ENCODE data around the gene YIF1A. TPM values are rescaled to one million over a fixed set of nuclear protein-coding genes. Genes with fewer than 3 reads are reported as not detected.

Gene YIF1A
- polyA plus RNA-seq, 1 donor (not counting 4 experiments of a cell fraction or from before 2014, with no cell fraction given), result 80.3 TPM

DNA sequence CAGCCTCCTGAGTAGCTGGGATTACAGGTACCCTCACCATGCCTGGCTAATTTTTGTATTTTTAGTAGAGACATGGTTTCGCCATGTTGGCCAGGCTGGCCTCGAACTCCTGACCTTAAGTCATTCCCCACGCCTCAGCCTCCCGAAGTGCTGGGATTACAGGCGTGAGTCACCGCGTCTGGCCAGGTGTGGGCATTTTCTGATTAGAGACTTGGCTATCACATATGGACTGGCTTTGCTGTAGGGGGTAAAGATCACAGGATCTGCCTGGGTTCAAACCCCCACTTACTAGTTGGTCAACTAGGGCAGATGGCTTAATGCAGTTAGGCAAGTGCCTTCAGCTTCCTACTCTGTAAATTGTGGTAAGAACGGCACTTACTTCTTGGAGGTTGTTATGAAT is 21.4 kb upstream of the YIF1A start:
- dilution Hi-C loops (cut with MboI; ENCODE audit: extremely low pct_ligation_motif_present, low sequenced_read_pairs), result no loop called here
- no peaks in the 10 kb centered on the region for H3K9me3 ChIP-seq (ENCODE audit: control insufficient read depth, low read depth, low read length)
- no peak for DNase-seq (ENCODE audit: low read depth, low spot score)
- no peaks in the 10 kb centered on the region for H4K20me1 ChIP-seq (ENCODE audit: control insufficient read depth, extremely low read depth, insufficient read depth, low read length)
- peaks cover 2% of the 10 kb centered on the region for H3K4me1 ChIP-seq (ENCODE audit: control insufficient read depth, extremely low read depth, insufficient read depth, low read length)
- no peaks in the 10 kb centered on the region for H3K9me1 ChIP-seq (ENCODE audit: control insufficient read depth, extremely low read depth, insufficient read depth, low read length)
- no peak for FAIRE-seq
- H3K4me3 ChIP-seq (ENCODE audit: control insufficient read depth in 2 of 3, extremely low read depth in 1 of 3, insufficient read depth in 2 of 3, low read depth in 1 of 3, low read length in 3 of 3), result no peak overlapping the region
- H2AFZ ChIP-seq (ENCODE audit: control insufficient read depth, low read length), result no peak overlapping the region
- H3K27me3 ChIP-seq (ENCODE audit: control insufficient read depth, extremely low read depth, insufficient read depth, low read length), result peaks cover 4% of the 10 kb centered on the region
- no peak overlapping the region for H3K27ac ChIP-seq (ENCODE audit: control insufficient read depth, insufficient read depth, low read length)
- no peak overlapping the region for H3K9ac ChIP-seq (ENCODE audit: control insufficient read depth, extremely low read depth, insufficient read depth, low read length)
- H3K79me2 ChIP-seq (ENCODE audit: control insufficient read depth, insufficient read depth, low read length), result no peaks in the 10 kb centered on the region
- no peak for TF ChIP-seq EZH2 (IDR thresholded peaks at IDR 0.05; ENCODE audit: low read length)
- TF ChIP-seq, protein P1, sequence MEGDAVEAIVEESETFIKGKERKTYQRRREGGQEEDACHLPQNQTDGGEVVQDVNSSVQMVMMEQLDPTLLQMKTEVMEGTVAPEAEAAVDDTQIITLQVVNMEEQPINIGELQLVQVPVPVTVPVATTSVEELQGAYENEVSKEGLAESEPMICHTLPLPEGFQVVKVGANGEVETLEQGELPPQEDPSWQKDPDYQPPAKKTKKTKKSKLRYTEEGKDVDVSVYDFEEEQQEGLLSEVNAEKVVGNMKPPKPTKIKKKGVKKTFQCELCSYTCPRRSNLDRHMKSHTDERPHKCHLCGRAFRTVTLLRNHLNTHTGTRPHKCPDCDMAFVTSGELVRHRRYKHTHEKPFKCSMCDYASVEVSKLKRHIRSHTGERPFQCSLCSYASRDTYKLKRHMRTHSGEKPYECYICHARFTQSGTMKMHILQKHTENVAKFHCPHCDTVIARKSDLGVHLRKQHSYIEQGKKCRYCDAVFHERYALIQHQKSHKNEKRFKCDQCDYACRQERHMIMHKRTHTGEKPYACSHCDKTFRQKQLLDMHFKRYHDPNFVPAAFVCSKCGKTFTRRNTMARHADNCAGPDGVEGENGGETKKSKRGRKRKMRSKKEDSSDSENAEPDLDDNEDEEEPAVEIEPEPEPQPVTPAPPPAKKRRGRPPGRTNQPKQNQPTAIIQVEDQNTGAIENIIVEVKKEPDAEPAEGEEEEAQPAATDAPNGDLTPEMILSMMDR (optimal IDR thresholded peaks at IDR 0.05 in 1 of 3, IDR thresholded peaks at IDR 0.05 in 1 of 3, conservative IDR thresholded peaks at IDR 0.05 in 1 of 3; ENCODE audit: extremely low read depth in 1 of 3, insufficient read depth in 2 of 3, low read length in 3 of 3), result no peak
- no peaks in the 10 kb centered on the region for H3K36me3 ChIP-seq (ENCODE audit: control insufficient read depth in 2 of 2, extremely low read depth in 1 of 2, insufficient read depth in 2 of 2, low read length in 2 of 2)
- H3K4me2 ChIP-seq (ENCODE audit: control insufficient read depth, extremely low read depth, insufficient read depth, low read depth, low read length), result no peak overlapping the region

DNA sequence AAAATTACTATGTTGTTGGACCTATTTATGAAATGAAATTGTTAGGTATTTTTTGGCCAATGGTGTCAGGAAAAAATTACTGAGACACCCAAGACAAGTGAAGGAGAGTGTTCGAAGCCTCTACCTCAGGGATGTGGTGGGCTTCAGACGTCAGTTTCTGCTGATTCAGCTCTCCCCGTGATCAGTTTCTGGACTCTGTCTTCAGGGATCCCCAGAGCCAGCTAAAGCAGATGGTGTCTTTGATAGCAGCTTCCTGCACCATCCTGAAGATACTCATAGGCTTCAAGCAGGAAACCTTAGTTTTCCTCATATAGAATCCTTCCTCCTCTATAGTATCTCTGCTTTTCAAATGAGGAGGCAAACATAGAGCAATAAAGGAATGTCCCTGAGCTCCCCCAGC is 20.5 kb upstream of the YIF1A start:
- Histone ChIP-seq H2AFZ (ENCODE audit: control insufficient read depth, low read length) (no peak overlapping the region), H3K4me3 (ENCODE audit: control insufficient read depth in 2 of 3, extremely low read depth in 1 of 3, insufficient read depth in 2 of 3, low read depth in 1 of 3, low read length in 3 of 3) (no peak overlapping the region), H3K9me3 (ENCODE audit: control insufficient read depth, low read depth, low read length) (no peaks in the 10 kb centered on the region), H3K27ac (ENCODE audit: control insufficient read depth, insufficient read depth, low read length) (no peak overlapping the region), H3K27me3 (ENCODE audit: control insufficient read depth, extremely low read depth, insufficient read depth, low read length) (peaks cover 4% of the 10 kb centered on the region), H3K4me1 (ENCODE audit: control insufficient read depth, extremely low read depth, insufficient read depth, low read length) (peaks cover 2% of the 10 kb centered on the region), H3K9ac (ENCODE audit: control insufficient read depth, extremely low read depth, insufficient read depth, low read length) (no peak overlapping the region), H3K79me2 (ENCODE audit: control insufficient read depth, insufficient read depth, low read length) (no peaks in the 10 kb centered on the region), H4K20me1 (ENCODE audit: control insufficient read depth, extremely low read depth, insufficient read depth, low read length) (no peaks in the 10 kb centered on the region), H3K36me3 (ENCODE audit: control insufficient read depth in 2 of 2, extremely low read depth in 1 of 2, insufficient read depth in 2 of 2, low read length in 2 of 2) (no peaks in the 10 kb centered on the region), H3K9me1 (ENCODE audit: control insufficient read depth, extremely low read depth, insufficient read depth, low read length) (no peaks in the 10 kb centered on the region), H3K4me2 (ENCODE audit: control insufficient read depth, extremely low read depth, insufficient read depth, low read depth, low read length) (no peak overlapping the region)
- dilution Hi-C loops (cut with MboI; ENCODE audit: extremely low pct_ligation_motif_present, low sequenced_read_pairs), result no loop called here
- FAIRE-seq (no peak), DNase-seq (ENCODE audit: low read depth, low spot score) (no peak)
- TF ChIP-seq EZH2 (IDR thresholded peaks at IDR 0.05; ENCODE audit: low read length), result no peak
- TF ChIP-seq, protein P1 (optimal IDR thresholded peaks at IDR 0.05 in 1 of 3, IDR thresholded peaks at IDR 0.05 in 1 of 3, conservative IDR thresholded peaks at IDR 0.05 in 1 of 3; ENCODE audit: extremely low read depth in 1 of 3, insufficient read depth in 2 of 3, low read length in 3 of 3), result no peak
